LNCAP (cell line): ENCODE data around the gene SPG7.

Source experiments
- CTCF ChIP-seq: fragments of 450-650 bp; IDR thresholded peaks from 2 replicates; pipeline ENCODE4 v1.5.1; 2017; ENCODE audit warnings: mild to moderate bottlenecking

The SPG7 gene

GRCh38 chr16:89502081-89502843, 5.9 kb upstream of the SPG7 start:
- TF ChIP-seq CTCF = no peak

GRCh38 chr16:89504091-89504490, 4.1 kb upstream of the SPG7 start:
- no peak for TF ChIP-seq CTCF

GRCh38 chr16:89505204-89506112, 2.7 kb upstream of the SPG7 start:
- no peak for TF ChIP-seq CTCF

- no peak for TF ChIP-seq CTCF
Observed at GRCh38 chr16:89506113-89506504, 2.1 kb upstream of the SPG7 start.

DNA sequence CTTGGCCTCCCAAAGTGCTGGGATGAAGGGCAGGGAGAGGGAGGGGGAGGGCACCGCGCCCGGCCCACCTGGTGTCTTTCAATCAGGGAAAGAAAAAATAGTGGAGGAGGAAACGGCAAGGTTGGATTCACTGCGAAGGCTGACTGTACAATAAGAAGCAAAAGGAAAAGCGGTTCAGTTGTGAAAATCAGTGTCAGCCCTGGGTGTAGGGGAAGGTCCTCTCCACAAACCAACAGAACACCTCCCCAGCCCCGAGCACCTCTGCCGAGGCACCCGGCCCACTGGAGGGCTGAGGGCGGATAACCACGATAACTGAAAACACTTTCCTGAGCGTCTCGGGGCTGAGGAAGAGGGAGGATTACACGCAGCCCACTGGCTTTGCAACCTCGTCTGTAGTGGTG, 1.4 kb upstream of the SPG7 start:
- no peak for TF ChIP-seq CTCF

DNA sequence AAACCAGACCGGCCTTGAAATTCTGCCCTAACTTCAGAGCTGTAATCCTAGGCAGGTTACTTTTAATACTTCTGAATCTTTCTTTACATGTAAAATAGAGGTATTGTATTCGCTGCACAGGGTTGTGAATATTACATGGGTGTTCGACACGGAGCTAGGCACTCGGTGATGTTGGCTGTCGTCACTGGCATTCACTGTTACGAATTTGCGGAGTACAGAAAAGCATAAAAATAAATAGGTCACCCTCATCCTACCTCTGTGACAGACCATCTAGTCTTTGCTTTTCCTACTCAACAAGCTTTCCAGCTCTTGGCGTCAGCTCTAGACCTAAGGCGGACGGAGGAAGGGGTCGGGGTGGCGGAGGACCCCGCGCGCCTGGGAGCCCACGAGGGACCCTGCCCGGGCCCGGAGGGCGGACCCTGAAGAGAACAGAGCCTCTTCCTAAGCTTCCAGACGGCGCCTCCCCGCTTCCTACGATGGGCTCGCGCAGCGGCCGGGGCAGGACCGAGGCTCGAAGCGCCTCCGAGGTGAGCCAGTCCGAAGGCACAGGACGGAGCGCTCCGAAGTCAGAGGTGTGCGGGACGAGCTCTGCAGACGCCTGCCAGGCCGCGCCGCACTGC, 879 bp upstream of the SPG7 start:
- TF ChIP-seq CTCF = no peak

- TF ChIP-seq CTCF = no peak
Observed at GRCh38 chr16:89510526-89510925, 2.3 kb downstream of the SPG7 start.
